PFSK-1 (cell line): ENCODE measurements around the gene FAM3A.

ENCODE experiments used
- POLR2AphosphoS5 ChIP-seq: IDR thresholded peaks from 2 replicates; pipeline ENCODE4 v1.6.1; 2012; ENCODE audit warnings: low read depth, mild to moderate bottlenecking, control low read depth, low read length, moderate library complexity
- SIN3A ChIP-seq: IDR thresholded peaks from 2 replicates; pipeline ENCODE4 v1.6.1; 2012; ENCODE audit warnings: mild to moderate bottlenecking, low read length, moderate library complexity, borderline replicate concordance; ENCODE audit not compliant: insufficient read depth
- TAF1 ChIP-seq: IDR thresholded peaks from 2 replicates; pipeline ENCODE4 v1.6.1; 2012; ENCODE audit warnings: low read length, control low read depth, borderline replicate concordance; ENCODE audit not compliant: insufficient read depth
- TF ChIP-seq, protein P1 (sequence below), 2 experiments: IDR thresholded peaks; 2 replicates each; pipeline versions ENCODE4 v1.6.1 to v1.8.0; 2011 to 2012; ENCODE audit warnings: low read depth in 2 of 2, low read length in 2 of 2, control low read depth in 1 of 2, inconsistent platforms in 1 of 2, mild to moderate bottlenecking in 1 of 2, moderate library complexity in 1 of 2; ENCODE audit not compliant: insufficient read depth in 1 of 2

DNA sequence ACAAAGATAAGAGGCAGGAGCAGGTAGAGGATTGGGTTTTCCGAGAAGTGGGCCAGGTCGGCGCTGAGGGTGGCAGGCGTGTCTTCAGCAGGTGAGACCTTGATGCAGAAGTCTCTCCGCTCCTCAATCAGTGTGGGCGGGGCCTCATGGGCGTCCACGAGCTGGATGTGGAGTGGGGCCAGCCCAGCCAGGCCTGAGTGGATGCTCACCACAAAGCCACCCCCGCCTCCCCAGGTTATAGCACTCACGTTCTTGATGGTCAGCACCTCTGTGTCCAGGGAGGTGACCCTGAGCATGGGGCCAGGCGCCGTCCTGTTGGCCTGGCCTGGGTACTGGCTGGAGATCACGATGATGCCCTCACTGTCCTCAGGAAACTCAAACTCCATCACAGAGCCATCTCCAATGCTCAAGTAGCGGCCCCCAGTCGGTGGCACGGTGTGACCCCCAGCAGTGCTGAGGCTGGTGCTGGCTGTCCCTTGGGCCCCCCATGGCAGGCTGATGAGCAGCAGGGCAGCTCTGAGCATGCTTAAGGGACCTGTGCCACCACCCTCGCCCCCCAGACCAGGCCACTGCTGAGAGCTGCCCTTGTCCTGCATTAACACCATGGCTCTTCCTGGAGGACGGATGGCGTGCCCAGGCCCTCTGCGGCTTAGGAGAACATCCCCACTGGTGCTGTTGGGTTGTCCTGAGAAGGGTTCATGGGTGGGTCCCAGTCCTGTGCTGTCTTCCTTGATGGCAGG, 27.5 kb downstream of the FAM3A start:
- TF ChIP-seq TAF1: no peak
- TF ChIP-seq POLR2AphosphoS5: no peak
- no peak for TF ChIP-seq SIN3A
- TF ChIP-seq, protein P1, sequence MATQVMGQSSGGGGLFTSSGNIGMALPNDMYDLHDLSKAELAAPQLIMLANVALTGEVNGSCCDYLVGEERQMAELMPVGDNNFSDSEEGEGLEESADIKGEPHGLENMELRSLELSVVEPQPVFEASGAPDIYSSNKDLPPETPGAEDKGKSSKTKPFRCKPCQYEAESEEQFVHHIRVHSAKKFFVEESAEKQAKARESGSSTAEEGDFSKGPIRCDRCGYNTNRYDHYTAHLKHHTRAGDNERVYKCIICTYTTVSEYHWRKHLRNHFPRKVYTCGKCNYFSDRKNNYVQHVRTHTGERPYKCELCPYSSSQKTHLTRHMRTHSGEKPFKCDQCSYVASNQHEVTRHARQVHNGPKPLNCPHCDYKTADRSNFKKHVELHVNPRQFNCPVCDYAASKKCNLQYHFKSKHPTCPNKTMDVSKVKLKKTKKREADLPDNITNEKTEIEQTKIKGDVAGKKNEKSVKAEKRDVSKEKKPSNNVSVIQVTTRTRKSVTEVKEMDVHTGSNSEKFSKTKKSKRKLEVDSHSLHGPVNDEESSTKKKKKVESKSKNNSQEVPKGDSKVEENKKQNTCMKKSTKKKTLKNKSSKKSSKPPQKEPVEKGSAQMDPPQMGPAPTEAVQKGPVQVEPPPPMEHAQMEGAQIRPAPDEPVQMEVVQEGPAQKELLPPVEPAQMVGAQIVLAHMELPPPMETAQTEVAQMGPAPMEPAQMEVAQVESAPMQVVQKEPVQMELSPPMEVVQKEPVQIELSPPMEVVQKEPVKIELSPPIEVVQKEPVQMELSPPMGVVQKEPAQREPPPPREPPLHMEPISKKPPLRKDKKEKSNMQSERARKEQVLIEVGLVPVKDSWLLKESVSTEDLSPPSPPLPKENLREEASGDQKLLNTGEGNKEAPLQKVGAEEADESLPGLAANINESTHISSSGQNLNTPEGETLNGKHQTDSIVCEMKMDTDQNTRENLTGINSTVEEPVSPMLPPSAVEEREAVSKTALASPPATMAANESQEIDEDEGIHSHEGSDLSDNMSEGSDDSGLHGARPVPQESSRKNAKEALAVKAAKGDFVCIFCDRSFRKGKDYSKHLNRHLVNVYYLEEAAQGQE (IDR thresholded peaks at IDR 0.05; ENCODE audit: insufficient read depth in 1 of 2, low read depth in 2 of 2, low read length in 2 of 2): no peak
